ENCODE data around the gene THBD.

DNA sequence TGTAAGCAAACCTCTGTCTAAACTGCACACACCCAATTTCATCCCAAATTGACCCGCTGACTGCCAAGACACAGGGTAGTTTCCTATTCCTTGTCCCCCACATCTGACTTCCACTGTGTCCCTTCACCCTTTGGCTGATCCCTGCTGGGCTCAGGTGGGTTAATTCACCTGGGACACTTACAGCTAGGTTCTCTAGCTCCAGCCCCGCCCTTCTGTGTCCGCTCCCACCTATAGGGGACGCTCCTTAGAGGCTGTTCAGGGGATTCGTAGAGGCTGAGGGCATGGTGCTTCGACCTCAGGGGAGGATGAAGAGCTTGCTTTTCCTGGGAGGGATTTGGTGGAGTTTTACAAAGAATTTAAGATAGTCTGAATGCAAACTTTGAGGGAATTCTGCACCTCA is 40.7 kb upstream of the THBD start:
- TF ChIP-seq EZH2 (IDR thresholded peaks at IDR 0.05; ENCODE audit: insufficient read depth, poor library complexity, severe bottlenecking) (no peak), EZH2phosphoT487 (IDR thresholded peaks at IDR 0.05; ENCODE audit: insufficient read depth, low read depth) (no peak)

Measured in GM23248 (cell line).